SK-N-SH (cell line): ENCODE measurements around the gene PLA2G1B. TPM values are rescaled to one million over a fixed set of nuclear protein-coding genes. Genes with fewer than 3 reads are reported as not detected.

ENCODE experiments used
- CTCF ChIA-PET: fragments of 300-600, 350-600 bp; formaldehyde crosslinking; extraction: SDS; loops from one replicate; lab custom pipeline; 2021; lab: Yijun Ruan, JAX
- POLR2A ChIA-PET: fragments of 350-600 bp; sonication (Branson Sonifier 250); formaldehyde crosslinking; extraction: SDS; loops from one replicate; lab custom pipeline; 2020; ENCODE audit warnings: antibody characterized with exemption, inconsistent platforms; lab: Yijun Ruan, JAX
- DNase-seq: peaks from one replicate; pipeline ENCODE4 v3.0.0; 2012
- H2AFZ ChIP-seq: fragments of 200-600 bp; sonication (generic); 2 replicates; pipeline ENCODE4 v1.8.1; 2016; ENCODE audit warnings: antibody characterized with exemption, mild to moderate bottlenecking, low read depth
- H3F3A ChIP-seq: fragments of 200-600 bp; sonication (generic); replicated peaks from 2 replicates; pipeline ENCODE3; 2016; ENCODE audit warnings: antibody characterized with exemption, mild to moderate bottlenecking; ENCODE audit not compliant: insufficient read depth
- H3K27ac ChIP-seq, 2 experiments: fragments of 200-500 bp in 1 of 2; fragments of 200-600 bp in 1 of 2; sonication (Bioruptor generic) in 1 of 2; sonication (generic), shearing (Covaris generic) in 1 of 2; 2 replicates each; pipeline versions ENCODE4 v1.5.1 to v1.6.1; 2014 to 2016; ENCODE audit warnings: low read depth in 2 of 2, inconsistent platforms in 1 of 2, low read length in 1 of 2, mild to moderate bottlenecking in 1 of 2, mixed read lengths in 1 of 2
- H3K27me3 ChIP-seq: fragments of 200-600 bp; sonication (generic), shearing (Covaris generic); 2 replicates; pipeline ENCODE4 v1.6.1; 2016; ENCODE audit warnings: mixed run types; ENCODE audit not compliant: insufficient read depth
- H3K36me3 ChIP-seq, 2 experiments: fragments of 200-500 bp in 1 of 2; fragments of 200-600 bp in 1 of 2; sonication (Bioruptor generic) in 1 of 2; sonication (generic) in 1 of 2; replicated peaks in 1 of 2; 2 replicates each; pipeline versions ENCODE3 to v1.5.1; 2014 to 2016; ENCODE audit warnings: low read length in 1 of 2, mild to moderate bottlenecking in 1 of 2; ENCODE audit not compliant: insufficient read depth in 2 of 2, control insufficient read depth in 1 of 2
- H3K4me1 ChIP-seq, 2 experiments: fragments of 200-500 bp in 1 of 2; fragments of 200-600 bp in 1 of 2; sonication (Bioruptor generic) in 1 of 2; sonication (generic), shearing (Covaris generic) in 1 of 2; 2 replicates each; pipeline versions ENCODE4 v1.5.1 to v1.6.1; 2014 to 2016; ENCODE audit warnings: low read depth in 1 of 2, low read length in 1 of 2, mixed run types in 1 of 2; ENCODE audit not compliant: insufficient read depth in 2 of 2, control insufficient read depth in 1 of 2
- H3K4me2 ChIP-seq: fragments of 200-600 bp; sonication (generic), shearing (Covaris generic); 2 replicates; pipeline ENCODE4 v1.6.1; 2017; ENCODE audit warnings: mixed run types
- H3K4me3 ChIP-seq, 2 experiments: fragments of 200-500 bp in 1 of 2; fragments of 200-600 bp in 1 of 2; sonication (Bioruptor generic) in 1 of 2; sonication (generic), shearing (Covaris generic) in 1 of 2; 2 replicates each; pipeline versions ENCODE4 v1.5.1 to v1.8.1; 2014 to 2016; ENCODE audit warnings: low read depth in 2 of 2, inconsistent platforms in 1 of 2, low read length in 1 of 2, mild to moderate bottlenecking in 1 of 2, mixed read lengths in 1 of 2, moderate library complexity in 1 of 2
- H3K79me2 ChIP-seq: fragments of 200-600 bp; sonication (generic); 2 replicates; pipeline ENCODE4 v1.8.1; 2017; ENCODE audit warnings: mild to moderate bottlenecking; ENCODE audit not compliant: insufficient read depth
- H3K9ac ChIP-seq: fragments of 200-600 bp; sonication (generic); 2 replicates; pipeline ENCODE4 v1.6.1; 2017; ENCODE audit warnings: mixed run types
- H3K9me2 ChIP-seq: fragments of 200-600 bp; sonication (generic); 2 replicates; pipeline ENCODE4 v1.6.1; 2017; ENCODE audit warnings: mixed run types
- H3K9me3 ChIP-seq: fragments of 200-600 bp; sonication (generic); 2 replicates; pipeline ENCODE4 v1.6.1; 2017; ENCODE audit warnings: mixed run types, mild to moderate bottlenecking, moderate library complexity
- H4K20me1 ChIP-seq: fragments of 200-600 bp; sonication (generic); 2 replicates; pipeline ENCODE4 v1.6.1; 2017; ENCODE audit warnings: mild to moderate bottlenecking, mixed run types; ENCODE audit not compliant: insufficient read depth
- ELF1 ChIP-seq: IDR thresholded peaks from 2 replicates; pipeline ENCODE4 v1.4.0; 2012
- EP300 ChIP-seq, 2 experiments: IDR thresholded peaks; 2 replicates each; pipeline versions ENCODE4 v1.4.0 to v1.6.1; 2012; ENCODE audit warnings: borderline replicate concordance in 1 of 2, low read depth in 1 of 2, low read length in 1 of 2
- FOXJ3 ChIP-seq: sonication (generic); formaldehyde crosslinking; IDR thresholded peaks from 2 replicates; pipeline ENCODE4 v1.5.1; 2020; ENCODE audit warnings: mild to moderate bottlenecking, missing genetic modification reagents
- FOXM1 ChIP-seq: IDR thresholded peaks from 2 replicates; pipeline ENCODE4 v1.4.0; 2012; ENCODE audit warnings: low read depth, mild to moderate bottlenecking
- GABPA ChIP-seq: IDR thresholded peaks from 2 replicates; pipeline ENCODE4 v1.4.0; 2012; ENCODE audit warnings: low read depth, mild to moderate bottlenecking
- GATA2 ChIP-seq: sonication (generic); formaldehyde crosslinking; IDR thresholded peaks from 2 replicates; pipeline ENCODE4 v1.5.0; 2020; ENCODE audit warnings: mild to moderate bottlenecking, missing genetic modification reagents
- MEF2A ChIP-seq: IDR thresholded peaks from 2 replicates; pipeline ENCODE4 v1.4.0; 2012; ENCODE audit warnings: low read depth, borderline replicate concordance
- NFIC ChIP-seq: IDR thresholded peaks from 2 replicates; pipeline ENCODE4 v1.4.0; 2012; ENCODE audit warnings: borderline replicate concordance
- NRF1 ChIP-seq: IDR thresholded peaks from 2 replicates; pipeline ENCODE4 v1.6.1; 2012; ENCODE audit warnings: low read depth, mild to moderate bottlenecking, low read length
- POLR2AphosphoS5 ChIP-seq: IDR thresholded peaks from 2 replicates; pipeline ENCODE4 v1.6.1; 2012; ENCODE audit warnings: low read depth, low read length
- RAD21 ChIP-seq: IDR thresholded peaks from 2 replicates; pipeline ENCODE4 v1.6.1; 2012; ENCODE audit warnings: mild to moderate bottlenecking, low read length
- RCOR1 ChIP-seq: fragments of 150-350 bp; IDR thresholded peaks from 2 replicates; pipeline ENCODE4 v1.6.1; 2017; ENCODE audit warnings: antibody characterized with exemption, low read length
- SIN3A ChIP-seq: IDR thresholded peaks from 2 replicates; pipeline ENCODE4 v1.6.1; 2012; ENCODE audit warnings: low read depth, mild to moderate bottlenecking, low read length, moderate library complexity, borderline replicate concordance
- SMC3 ChIP-seq: IDR thresholded peaks from 2 replicates; pipeline ENCODE4 v1.6.1; 2012; ENCODE audit warnings: low read depth, low read length, improper control_type of control experiment
- TAF1 ChIP-seq: IDR thresholded peaks from 2 replicates; pipeline ENCODE4 v1.6.1; 2012; ENCODE audit warnings: low read depth, mild to moderate bottlenecking, low read length, moderate library complexity, borderline replicate concordance
- TEAD4 ChIP-seq: IDR thresholded peaks from 2 replicates; pipeline ENCODE4 v1.4.0; 2012; ENCODE audit warnings: mild to moderate bottlenecking, borderline replicate concordance; ENCODE audit not compliant: insufficient read depth
- YY1 ChIP-seq: IDR thresholded peaks from 2 replicates; pipeline ENCODE4 v1.4.0; 2012; ENCODE audit warnings: low read depth, mild to moderate bottlenecking
- WGBS: methylation state at CpG from one replicate; pipeline ENCODE4 v1.1.6; 2017; ENCODE audit warnings: low lambda C conversion rate; 5-methylcytosine and 5-hydroxymethylcytosine counted together
- polyA plus RNA-seq, 3 experiments: library from polyadenylated mRNA; depleted of rRNA; stranded (reverse); fragments of >200 nt; gene quantifications; 2 replicates each; pipeline ENCODE4 v1.2.3, GENCODE V29; 2012
- TF ChIP-seq, protein P1 (sequence below): fragments of 150-350 bp; IDR thresholded peaks from 2 replicates; pipeline ENCODE4 v1.6.1; 2017; ENCODE audit warnings: antibody characterized with exemption, low read length, low read depth, borderline replicate concordance
- TF ChIP-seq, protein P2 (sequence below): IDR thresholded peaks from 2 replicates; pipeline ENCODE4 v1.6.1; 2012; ENCODE audit warnings: mild to moderate bottlenecking, low read depth, low read length, moderate library complexity
- TF ChIP-seq, protein P3 (sequence below): IDR thresholded peaks from 2 replicates; pipeline ENCODE4; 2012

The PLA2G1B gene
- polyA plus RNA-seq, 1 of the 3 experiments (the other 2 are of a cell fraction): not detected

- no peak overlapping the region for H3K4me3 ChIP-seq
- no peak overlapping the region for H3K27ac ChIP-seq
- H3F3A ChIP-seq: no peaks in the 10 kb centered on the region
- H4K20me1 ChIP-seq: no peaks in the 10 kb centered on the region
- H3K27me3 ChIP-seq: no peaks in the 10 kb centered on the region
- TF ChIP-seq TAF1: no peak
- TF ChIP-seq NRF1: no peak
- no peak for TF ChIP-seq TEAD4
- no peak for TF ChIP-seq RCOR1
- no peak for TF ChIP-seq NFIC
- TF ChIP-seq, protein P1, sequence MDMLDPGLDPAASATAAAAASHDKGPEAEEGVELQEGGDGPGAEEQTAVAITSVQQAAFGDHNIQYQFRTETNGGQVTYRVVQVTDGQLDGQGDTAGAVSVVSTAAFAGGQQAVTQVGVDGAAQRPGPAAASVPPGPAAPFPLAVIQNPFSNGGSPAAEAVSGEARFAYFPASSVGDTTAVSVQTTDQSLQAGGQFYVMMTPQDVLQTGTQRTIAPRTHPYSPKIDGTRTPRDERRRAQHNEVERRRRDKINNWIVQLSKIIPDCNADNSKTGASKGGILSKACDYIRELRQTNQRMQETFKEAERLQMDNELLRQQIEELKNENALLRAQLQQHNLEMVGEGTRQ: no peak
- TF ChIP-seq MEF2A: no peak
- no peak for TF ChIP-seq FOXJ3
- no peak for TF ChIP-seq GABPA
- TF ChIP-seq POLR2AphosphoS5: no peak
- no peak for TF ChIP-seq GATA2 (CRISPR knock-in tag)
- no peak for DNase-seq
- H3K4me2 ChIP-seq: no peak overlapping the region
- H3K4me1 ChIP-seq: no peaks in the 10 kb centered on the region
- H3K79me2 ChIP-seq: no peaks in the 10 kb centered on the region
- WGBS: 89% methylated on average over 6 of the region's 7 CpGs
- POLR2A ChIA-PET: interaction anchor here (0.7 kb wide), 1 partner anchor 10 kb away, joined by 3 read pairs; the partner anchor contains the start of gene RNU4-1
- H3K36me3 ChIP-seq: no peaks in the 10 kb centered on the region
- H3K9me3 ChIP-seq: no peaks in the 10 kb centered on the region
- no peak overlapping the region for H2AFZ ChIP-seq
- no peaks in the 10 kb centered on the region for H3K9me2 ChIP-seq
- no peak overlapping the region for H3K9ac ChIP-seq
- CTCF ChIA-PET: interaction anchor here (1.2 to 2.6 kb wide), 3 partner anchors 18 to 55 kb away, joined by 3 to 16 read pairs (median 4); partner anchors contain the start of gene PXN
Measured at GRCh38 chr12:120283318-120283717, 44.3 kb downstream of the PLA2G1B start.

DNA sequence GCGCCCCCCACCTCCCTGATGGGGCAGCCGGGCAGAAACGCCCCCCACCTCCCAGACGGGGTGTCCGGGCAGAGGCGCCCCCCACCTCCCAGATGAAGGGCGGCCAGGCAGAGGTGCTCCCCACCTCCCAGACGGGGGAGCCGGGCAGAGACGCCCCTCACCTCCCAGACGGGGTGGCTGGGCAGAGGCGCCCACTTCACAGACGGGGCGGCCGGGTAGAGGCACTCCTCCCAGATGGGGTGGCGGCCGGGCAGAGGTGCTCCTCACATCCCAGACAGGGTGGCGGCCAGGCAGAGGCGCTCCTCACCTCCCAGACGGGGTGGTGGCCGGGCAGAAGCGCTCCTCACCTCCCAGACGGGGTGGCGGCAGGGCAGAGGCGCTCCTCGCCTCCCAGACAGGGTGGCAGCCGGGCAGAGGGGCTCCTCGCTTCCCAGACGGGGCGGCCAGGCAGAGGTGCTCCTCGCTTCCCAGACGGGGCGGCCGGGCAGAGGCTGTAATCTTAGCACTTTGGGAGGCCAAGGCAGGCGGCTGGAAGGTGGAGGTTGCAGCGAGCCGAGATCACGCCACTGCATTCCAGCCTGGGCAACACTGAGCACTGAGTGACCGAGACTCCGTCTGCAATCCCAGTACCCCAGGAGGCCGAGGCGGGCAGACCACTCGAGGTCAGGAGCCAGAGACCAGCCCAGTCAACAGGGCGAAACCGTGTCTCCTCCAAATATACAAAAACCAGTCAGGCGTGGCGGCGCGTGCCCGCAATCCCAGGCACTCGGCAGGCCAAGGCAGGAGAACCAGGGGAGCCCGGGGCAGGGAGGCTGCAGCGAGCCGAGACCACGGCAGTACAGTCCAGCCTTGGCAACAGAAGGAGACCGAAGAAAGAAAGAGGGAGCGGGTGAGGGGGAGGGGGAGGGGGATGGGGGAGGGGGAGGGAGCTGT is 49.2 kb downstream of the PLA2G1B start:
- Histone ChIP-seq H3K9ac (no peak overlapping the region), H4K20me1 (no peaks in the 10 kb centered on the region), H3K4me1 (no peaks in the 10 kb centered on the region), H3K36me3 (no peaks in the 10 kb centered on the region), H3K79me2 (no peaks in the 10 kb centered on the region), H3K9me2 (no peaks in the 10 kb centered on the region)
- CTCF ChIA-PET: interaction anchor here (1.8 kb wide), 1 partner anchor 50 kb away, joined by 7 read pairs; no protein-coding TSS in a partner anchor
- TF ChIP-seq, protein P1: no peak
- TF ChIP-seq SMC3 (no peak), FOXM1 (no peak), GATA2 (CRISPR knock-in tag) (no peak), NRF1 (no peak), YY1 (no peak), SIN3A (no peak), ELF1 (no peak), TAF1 (no peak), EP300 (IDR thresholded peaks at IDR 0.05; ENCODE audit: borderline replicate concordance in 1 of 2, low read depth in 1 of 2, low read length in 1 of 2) (no peak), FOXJ3 (no peak), RAD21 (no peak)
- TF ChIP-seq, protein P2, sequence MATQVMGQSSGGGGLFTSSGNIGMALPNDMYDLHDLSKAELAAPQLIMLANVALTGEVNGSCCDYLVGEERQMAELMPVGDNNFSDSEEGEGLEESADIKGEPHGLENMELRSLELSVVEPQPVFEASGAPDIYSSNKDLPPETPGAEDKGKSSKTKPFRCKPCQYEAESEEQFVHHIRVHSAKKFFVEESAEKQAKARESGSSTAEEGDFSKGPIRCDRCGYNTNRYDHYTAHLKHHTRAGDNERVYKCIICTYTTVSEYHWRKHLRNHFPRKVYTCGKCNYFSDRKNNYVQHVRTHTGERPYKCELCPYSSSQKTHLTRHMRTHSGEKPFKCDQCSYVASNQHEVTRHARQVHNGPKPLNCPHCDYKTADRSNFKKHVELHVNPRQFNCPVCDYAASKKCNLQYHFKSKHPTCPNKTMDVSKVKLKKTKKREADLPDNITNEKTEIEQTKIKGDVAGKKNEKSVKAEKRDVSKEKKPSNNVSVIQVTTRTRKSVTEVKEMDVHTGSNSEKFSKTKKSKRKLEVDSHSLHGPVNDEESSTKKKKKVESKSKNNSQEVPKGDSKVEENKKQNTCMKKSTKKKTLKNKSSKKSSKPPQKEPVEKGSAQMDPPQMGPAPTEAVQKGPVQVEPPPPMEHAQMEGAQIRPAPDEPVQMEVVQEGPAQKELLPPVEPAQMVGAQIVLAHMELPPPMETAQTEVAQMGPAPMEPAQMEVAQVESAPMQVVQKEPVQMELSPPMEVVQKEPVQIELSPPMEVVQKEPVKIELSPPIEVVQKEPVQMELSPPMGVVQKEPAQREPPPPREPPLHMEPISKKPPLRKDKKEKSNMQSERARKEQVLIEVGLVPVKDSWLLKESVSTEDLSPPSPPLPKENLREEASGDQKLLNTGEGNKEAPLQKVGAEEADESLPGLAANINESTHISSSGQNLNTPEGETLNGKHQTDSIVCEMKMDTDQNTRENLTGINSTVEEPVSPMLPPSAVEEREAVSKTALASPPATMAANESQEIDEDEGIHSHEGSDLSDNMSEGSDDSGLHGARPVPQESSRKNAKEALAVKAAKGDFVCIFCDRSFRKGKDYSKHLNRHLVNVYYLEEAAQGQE: no peak
- TF ChIP-seq, protein P3, sequence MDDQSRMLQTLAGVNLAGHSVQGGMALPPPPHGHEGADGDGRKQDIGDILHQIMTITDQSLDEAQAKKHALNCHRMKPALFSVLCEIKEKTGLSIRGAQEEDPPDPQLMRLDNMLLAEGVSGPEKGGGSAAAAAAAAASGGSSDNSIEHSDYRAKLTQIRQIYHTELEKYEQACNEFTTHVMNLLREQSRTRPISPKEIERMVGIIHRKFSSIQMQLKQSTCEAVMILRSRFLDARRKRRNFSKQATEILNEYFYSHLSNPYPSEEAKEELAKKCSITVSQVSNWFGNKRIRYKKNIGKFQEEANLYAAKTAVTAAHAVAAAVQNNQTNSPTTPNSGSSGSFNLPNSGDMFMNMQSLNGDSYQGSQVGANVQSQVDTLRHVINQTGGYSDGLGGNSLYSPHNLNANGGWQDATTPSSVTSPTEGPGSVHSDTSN: no peak
- TF ChIP-seq, all 33 proteins: peak for 0
- Histone ChIP-seq H3K9me3 (no peaks in the 10 kb centered on the region), H3K27me3 (no peaks in the 10 kb centered on the region), H3K27ac (no peak overlapping the region), H3F3A (no peaks in the 10 kb centered on the region), H3K4me3 (no peak overlapping the region), H2AFZ (no peak overlapping the region), H3K4me2 (no peak overlapping the region)
- DNase-seq: no peak
- 91% methylated on average over 31 of the region's 57 CpGs for WGBS
- POLR2A ChIA-PET: interaction anchor here (2.1 kb wide), 1 partner anchor 13 kb away, joined by 12 read pairs; the partner anchor contains the start of gene RNU4-2
